SKM-1 treated with dmso at 0.1 percent for 144 hours (cell line): ENCODE data around the gene SREBF1.
"Not testable (repeated sequence)": the region's sequence is repeated elsewhere in the genome, so short reads cannot be mapped to it uniquely, and the experiment has no call there.

Experiments
- DNase-seq: peaks from one replicate; lab custom pipeline; 2025; ENCODE audit not compliant: unreplicated experiment; lab: John Stamatoyannopoulos, UW

The SREBF1 gene

GRCh38 chr17:17813055-17813724 is 23.6 kb downstream of the SREBF1 start:
- DNase-seq: no peak

DNA sequence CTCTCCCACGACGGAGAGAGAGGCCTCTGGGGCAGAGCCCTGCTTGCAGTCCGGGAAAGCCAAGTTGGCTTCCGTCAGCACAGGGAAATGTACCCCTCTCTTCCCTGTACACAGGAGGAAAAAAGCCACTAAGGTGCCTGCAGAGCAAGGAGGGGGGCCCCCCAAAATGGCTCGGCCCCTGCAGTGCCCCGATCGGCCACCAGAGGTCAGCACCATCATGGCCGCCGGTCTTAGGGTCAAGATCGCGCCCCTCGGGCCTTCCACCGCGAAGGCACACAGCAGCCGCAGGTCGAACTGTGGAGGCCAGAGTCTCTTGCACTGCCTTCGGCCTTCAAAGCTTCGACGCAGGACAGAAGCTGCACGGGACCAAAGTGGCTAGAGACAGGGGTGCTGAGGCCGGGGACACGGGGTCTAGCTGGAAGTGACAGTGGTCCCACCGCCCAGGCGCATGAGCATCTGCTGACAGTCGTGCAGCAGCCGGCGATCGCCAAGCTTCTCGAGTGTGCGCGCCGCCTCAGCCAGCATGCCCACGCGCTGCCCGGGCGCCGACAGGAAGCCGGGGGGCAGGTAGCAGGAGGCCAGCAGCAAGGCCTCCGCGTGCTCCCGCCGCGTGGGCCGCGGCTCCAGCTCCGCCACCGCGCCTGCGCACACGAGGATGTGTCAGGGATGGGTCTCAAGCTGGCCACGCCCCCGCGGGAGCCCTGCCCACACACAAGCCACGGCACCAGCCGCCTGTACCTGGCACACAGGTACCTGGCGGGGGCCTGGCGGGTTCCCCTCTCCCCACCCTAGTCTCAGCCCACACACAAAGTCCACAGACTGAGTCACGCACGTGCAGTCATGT is 24.4 kb downstream of the SREBF1 start:
- DNase-seq: peak; percentile 18

DNA sequence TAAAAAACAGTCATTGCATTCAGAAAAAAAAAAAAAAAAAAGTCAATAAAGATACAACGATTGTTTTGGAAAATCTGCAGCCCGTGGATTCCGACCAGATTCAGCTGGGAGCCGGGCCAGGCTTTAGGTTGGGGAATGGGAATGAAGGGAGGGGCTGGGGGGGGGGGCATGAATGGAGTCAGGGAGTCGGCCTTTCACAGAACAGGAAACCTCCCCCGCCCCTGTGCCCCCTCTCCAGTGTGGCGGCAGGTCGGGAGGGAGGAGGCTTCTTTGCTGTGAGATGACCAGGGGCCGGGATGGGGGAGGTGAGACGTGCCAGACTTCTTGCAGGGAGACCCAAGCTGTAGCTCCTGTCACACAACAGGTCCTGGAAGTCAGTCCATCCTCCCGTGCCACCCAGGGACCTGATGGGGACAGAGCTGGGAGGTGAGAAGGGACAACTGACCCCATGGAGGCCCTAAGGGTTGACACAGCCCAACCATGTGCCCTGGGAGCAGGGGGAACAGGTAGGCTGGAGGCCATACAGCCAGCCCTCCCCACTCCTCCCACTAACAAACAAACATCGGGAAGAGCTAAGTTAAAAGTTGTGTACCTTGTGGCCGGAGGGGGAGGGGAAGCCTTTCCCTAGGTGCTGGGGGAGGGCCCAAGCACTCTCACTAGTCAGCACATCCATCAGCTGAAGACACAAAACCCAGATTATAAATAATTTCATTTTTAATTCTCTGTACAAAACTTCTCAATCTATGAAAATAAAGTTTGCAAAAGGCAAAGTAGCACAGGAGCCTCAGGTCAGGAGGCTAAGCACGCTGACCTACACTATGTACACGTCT is 25.2 kb downstream of the SREBF1 start:
- no peak for DNase-seq

DNA sequence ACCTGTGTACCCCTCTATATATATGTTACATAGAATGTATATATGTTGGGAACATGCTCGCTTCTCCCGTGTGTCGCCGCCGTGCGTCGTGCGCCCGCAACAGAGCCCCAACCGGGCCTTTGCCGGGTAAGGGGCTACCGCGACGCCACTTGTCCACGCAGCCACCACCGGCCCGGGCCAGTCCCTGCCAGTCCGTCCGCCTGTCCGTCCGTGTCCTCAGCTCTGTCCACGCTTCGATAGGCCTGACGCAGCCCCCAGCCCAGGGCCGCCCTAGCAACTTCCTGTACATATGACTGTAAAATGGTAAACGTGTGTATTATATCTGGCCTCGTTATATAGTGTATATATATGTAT is 25.9 kb downstream of the SREBF1 start:
- DNase-seq: no peak

GRCh38 chr17:17810084-17810894 is 26.5 kb downstream of the SREBF1 start:
- DNase-seq: no peak

DNA sequence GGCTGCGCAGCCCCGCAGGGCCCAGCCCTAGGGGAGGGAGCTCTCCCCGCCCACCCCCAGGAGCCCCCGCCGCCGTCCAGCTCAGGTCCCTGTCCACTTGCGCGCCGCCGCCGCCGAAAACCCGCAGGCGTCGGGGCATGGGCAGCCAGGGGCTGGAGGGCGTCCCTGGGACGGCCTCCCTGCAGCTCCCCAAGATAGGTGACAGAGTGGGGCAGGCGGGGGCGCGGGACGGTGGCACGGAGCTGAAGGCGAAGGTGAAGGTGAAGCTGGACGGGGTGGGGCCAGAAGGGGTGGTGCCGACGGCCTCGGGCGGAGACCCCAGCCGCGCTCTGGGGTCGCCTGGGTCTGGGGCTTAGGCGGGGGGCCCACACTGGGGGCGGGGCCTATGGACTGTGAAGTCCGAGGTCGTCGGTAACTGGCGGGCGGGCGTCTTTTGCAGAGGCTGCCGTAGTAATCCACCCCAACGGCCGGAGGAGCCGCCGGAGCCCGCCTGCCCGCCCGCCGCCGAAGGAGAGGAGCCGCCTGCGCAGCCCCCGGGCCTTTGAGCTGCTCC is 27.2 kb downstream of the SREBF1 start:
- DNase-seq: no peak

GRCh38 chr17:17808706-17809432 is 27.9 kb downstream of the SREBF1 start:
- no peak for DNase-seq

- not testable (repeated sequence) for DNase-seq
Observed at GRCh38 chr17:17808200-17808599, 28.6 kb downstream of the SREBF1 start.

DNA sequence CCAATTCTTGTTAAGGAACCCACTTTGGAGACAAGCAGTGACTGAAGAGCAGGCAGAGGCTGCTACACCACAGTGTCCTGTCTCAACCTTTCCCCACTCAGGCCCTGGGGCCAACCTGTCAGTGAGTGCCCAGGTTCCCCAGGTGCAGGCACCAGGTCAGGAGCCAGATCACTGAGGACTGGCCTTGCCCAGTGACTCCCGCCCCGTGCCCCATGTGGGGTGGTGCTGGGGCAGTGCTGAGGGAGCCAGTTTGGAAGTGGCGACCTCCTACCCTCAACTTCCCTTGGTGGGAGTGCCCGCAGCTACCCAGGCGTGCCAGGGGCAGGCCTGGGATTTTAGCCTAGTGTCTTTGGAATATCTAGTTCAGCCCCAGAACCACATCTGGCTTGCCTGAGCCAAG is 29.3 kb downstream of the SREBF1 start:
- DNase-seq: no peak

- DNase-seq: no peak
Observed at GRCh38 chr17:17806611-17807274, 30.0 kb downstream of the SREBF1 start.

- no peak for DNase-seq
Observed at GRCh38 chr17:17806035-17806434, 30.8 kb downstream of the SREBF1 start.

DNA sequence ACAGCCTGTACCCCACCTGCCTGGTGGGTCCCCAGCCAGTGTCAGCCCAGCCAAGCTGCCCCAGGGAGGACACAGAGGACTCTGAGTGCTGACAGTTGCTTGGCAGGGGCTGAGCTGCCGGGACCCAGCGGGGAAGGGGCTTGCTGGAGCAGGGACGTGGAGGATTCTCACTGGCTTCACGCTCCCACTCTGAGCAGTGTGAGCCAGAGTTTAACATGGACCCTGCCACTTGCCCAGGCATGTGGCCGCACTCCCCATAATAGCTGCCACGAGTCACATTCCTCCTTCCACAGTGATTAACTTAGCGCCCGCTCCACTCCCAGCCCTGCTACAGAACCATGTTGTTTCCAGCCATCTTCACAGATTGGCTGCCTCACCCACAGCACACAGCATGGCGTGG is 31.2 kb downstream of the SREBF1 start:
- DNase-seq: no peak

- DNase-seq: no peak
Observed at GRCh38 chr17:17804007-17804406, 32.8 kb downstream of the SREBF1 start.

- DNase-seq: no peak
Observed at GRCh38 chr17:17801800-17802481, 34.8 kb downstream of the SREBF1 start.

- DNase-seq: no peak
Observed at GRCh38 chr17:17800504-17801021, 36.2 kb downstream of the SREBF1 start.

- no peak for DNase-seq
Observed at GRCh38 chr17:17798573-17799255, 38.1 kb downstream of the SREBF1 start.

DNA sequence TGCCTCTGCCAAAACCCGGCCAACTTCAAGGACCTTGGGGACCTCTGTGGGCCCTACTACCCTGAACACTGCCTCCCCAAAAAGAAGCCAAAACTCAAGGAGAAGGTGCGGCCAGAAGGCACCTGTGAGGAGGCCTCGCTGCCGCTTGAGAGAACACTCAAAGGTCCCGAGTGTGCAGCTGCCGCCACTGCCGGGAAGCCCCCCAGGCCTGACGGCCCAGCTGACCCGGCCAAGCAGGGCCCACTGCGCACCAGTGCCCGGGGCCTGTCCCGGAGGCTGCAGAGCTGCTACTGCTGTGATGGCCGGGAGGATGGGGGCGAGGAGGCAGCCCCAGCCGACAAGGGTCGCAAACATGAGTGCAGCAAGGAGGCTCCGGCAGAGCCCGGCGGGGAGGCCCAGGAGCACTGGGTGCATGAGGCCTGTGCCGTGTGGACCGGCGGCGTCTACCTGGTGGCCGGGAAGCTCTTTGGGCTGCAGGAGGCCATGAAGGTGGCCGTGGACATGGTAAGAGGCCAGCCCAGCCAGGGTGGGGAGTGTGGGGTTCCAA is 38.7 kb downstream of the SREBF1 start:
- no peak for DNase-seq
